Thyroid gland (tissue), 4 donors: Measurements from ENCODE around the gene WDR31.
"Not testable (repeated sequence)": the region's sequence is repeated elsewhere in the genome, so short reads cannot be mapped to it uniquely, and the experiment has no call there.

Experiments
- POLR2A ChIP-seq, 2 donors: fragments of 450-650 bp; IDR thresholded peaks; one replicate each; pipeline ENCODE4 v1.6.1; 2017; ENCODE audit warnings: antibody characterized with exemption in 2 of 2, mild to moderate bottlenecking in 2 of 2, moderate library complexity in 1 of 2
- TF ChIP-seq, protein P1 (sequence below), 6 experiments: fragments of 200-600 bp in 3 of 6; fragments of 450-650 bp in 3 of 6; sonication (generic) in 3 of 6; IDR thresholded peaks; one replicate each; pipeline ENCODE4 v1.5.1; 2016 to 2019; ENCODE audit warnings: antibody characterized with exemption in 6 of 6, mild to moderate bottlenecking in 2 of 6, inconsistent platforms in 1 of 6, moderate library complexity in 1 of 6

DNA sequence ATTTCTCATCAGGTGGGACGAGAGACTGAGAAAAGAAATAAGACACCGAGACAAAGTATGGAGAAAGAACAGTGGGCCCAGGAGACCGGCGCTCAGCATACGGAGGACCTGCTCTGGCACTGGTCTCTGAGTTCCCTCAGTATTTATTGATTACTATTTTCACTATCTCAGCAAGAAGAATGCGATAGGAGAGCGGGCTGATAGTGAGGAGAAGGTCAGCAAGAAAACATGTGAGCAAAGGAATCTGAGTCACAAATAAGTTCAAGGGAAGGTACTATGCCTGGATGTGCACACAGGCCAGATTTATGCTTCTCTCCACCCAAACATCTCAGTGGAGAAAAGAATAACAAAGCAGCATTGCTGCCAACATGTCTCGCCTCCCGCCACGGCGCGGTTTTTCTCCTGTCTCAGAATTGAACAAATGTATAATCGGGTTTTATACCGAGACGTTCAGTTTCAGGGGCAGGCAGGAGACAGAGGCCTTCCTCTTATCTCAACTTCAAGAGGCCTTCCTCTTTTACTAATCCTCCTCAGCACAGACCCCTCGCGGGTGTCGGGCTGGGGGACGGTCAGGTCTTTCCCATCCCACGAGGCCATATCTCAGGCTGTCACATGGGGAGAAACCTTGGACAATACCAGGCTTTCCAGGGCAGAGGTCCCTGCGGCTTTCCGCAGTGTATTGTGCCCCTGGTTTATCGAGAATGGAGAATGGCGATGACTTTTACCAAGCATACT lies 39.2 kb upstream of the WDR31 start:
- TF ChIP-seq, protein P1, sequence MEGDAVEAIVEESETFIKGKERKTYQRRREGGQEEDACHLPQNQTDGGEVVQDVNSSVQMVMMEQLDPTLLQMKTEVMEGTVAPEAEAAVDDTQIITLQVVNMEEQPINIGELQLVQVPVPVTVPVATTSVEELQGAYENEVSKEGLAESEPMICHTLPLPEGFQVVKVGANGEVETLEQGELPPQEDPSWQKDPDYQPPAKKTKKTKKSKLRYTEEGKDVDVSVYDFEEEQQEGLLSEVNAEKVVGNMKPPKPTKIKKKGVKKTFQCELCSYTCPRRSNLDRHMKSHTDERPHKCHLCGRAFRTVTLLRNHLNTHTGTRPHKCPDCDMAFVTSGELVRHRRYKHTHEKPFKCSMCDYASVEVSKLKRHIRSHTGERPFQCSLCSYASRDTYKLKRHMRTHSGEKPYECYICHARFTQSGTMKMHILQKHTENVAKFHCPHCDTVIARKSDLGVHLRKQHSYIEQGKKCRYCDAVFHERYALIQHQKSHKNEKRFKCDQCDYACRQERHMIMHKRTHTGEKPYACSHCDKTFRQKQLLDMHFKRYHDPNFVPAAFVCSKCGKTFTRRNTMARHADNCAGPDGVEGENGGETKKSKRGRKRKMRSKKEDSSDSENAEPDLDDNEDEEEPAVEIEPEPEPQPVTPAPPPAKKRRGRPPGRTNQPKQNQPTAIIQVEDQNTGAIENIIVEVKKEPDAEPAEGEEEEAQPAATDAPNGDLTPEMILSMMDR (IDR thresholded peaks at IDR 0.05), result not testable (repeated sequence)
- TF ChIP-seq POLR2A (IDR thresholded peaks at IDR 0.05), result not testable (repeated sequence)
